HFF-Myc (cell line): ENCODE data around the gene PASK.

Experiments used
- DNase-seq: peaks from one replicate; pipeline ENCODE4 v3.0.0-alpha.2; 2011; ENCODE audit warnings: low read depth; ENCODE audit errors: extremely low read depth
- H3K4me3 ChIP-seq: replicated peaks from 2 replicates; pipeline ENCODE4 v1.5.1; 2011; ENCODE audit warnings: low read depth, mild to moderate bottlenecking, control low read depth, low read length
- TF ChIP-seq, protein P1 (sequence below): IDR thresholded peaks from 2 replicates; pipeline ENCODE4 v1.5.1; 2012; ENCODE audit warnings: mild to moderate bottlenecking, low read depth, low read length, control low read depth; ENCODE audit errors: missing control alignments

The PASK gene

DNA sequence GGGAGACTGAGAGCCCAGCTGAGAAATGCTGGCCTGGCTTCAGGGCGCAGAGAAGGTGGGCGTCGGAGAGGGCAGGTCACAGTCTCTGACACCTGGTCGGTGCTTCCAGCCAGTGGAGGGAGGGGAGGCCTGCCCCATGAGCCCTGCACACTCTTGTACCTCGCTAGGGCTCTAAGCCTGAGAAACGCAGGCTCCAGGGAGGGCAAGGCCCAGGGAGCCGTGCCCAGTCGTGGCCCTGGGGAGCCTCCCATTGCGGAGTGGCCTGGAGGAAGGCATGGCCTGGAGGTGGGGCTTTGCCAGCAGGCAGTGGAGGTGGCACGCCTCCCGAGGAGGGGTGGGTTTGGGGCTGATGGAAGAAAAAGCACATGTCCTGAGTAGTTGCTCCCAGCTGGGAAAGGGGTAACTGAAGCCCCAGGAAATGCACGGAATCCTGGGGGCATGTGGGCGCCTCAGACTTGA lies 86.2 kb downstream of the PASK start:
- no peak for DNase-seq
- TF ChIP-seq, protein P1, sequence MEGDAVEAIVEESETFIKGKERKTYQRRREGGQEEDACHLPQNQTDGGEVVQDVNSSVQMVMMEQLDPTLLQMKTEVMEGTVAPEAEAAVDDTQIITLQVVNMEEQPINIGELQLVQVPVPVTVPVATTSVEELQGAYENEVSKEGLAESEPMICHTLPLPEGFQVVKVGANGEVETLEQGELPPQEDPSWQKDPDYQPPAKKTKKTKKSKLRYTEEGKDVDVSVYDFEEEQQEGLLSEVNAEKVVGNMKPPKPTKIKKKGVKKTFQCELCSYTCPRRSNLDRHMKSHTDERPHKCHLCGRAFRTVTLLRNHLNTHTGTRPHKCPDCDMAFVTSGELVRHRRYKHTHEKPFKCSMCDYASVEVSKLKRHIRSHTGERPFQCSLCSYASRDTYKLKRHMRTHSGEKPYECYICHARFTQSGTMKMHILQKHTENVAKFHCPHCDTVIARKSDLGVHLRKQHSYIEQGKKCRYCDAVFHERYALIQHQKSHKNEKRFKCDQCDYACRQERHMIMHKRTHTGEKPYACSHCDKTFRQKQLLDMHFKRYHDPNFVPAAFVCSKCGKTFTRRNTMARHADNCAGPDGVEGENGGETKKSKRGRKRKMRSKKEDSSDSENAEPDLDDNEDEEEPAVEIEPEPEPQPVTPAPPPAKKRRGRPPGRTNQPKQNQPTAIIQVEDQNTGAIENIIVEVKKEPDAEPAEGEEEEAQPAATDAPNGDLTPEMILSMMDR = no peak
- no peak overlapping the region for H3K4me3 ChIP-seq

DNA sequence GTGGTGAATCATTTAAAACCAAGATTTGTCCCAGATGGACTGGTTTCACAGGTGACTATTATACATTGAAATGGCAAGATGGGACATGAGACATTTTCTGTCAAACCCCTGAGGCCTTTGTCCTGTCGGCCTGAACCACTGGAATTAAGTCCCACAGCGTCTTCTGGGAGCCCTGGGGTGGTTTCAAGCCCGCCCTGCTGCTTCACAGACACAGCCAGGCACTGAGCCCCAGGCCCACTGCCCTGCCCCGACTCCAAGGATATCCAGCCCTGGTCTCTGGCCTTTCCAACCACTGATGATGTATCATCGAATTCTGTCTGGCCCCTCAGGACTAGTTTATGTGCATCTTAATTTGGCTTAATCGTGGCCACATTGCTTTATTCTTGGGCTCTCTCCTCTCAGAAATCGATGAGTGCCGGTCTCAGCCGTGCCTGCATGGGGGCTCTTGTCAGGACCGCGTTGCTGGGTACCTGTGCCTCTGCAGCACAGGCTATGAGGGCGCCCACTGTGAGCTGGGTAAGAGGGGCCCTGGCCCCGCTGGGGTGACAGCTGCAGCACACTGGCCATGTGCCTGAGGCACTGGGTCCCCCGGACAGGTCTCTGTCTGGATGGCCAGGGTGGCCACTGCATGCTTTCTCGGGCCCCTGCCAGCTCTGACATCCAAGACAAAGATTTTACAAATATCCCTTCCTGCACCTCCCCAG lies 86.7 kb downstream of the PASK start:
- DNase-seq = no peak
- TF ChIP-seq, protein P1 = no peak
- no peak overlapping the region for H3K4me3 ChIP-seq

DNA sequence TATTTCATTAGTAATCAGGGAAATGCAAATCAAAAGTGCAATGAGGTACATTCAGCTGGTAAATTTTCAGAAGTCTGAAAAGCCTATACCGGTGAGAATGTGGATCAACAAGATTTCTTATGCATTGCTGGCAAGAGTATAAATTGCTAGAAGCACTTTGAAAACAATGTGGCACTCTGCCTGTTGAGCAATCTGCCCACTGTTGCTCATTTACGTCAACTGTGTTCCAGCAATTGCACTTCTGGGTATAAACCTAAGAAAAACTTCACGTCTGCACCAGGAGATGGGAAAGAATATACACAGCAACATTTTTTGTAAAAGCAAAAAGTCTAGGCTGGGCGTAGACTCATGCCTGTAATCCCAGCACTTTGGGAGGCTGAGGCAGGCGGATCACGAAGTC lies 88.0 kb downstream of the PASK start:
- TF ChIP-seq, protein P1 = no peak
- no peak for DNase-seq
- H3K4me3 ChIP-seq = no peak overlapping the region
